IgD-negative memory B cell (primary cell): ENCODE results near the gene FKBP11. TPM values are rescaled to one million over a fixed set of nuclear protein-coding genes. Genes with fewer than 3 reads are reported as not detected.

ENCODE experiments used
- H3K27ac Mint-ChIP-seq, 3 donors: one replicate each; pipeline ENCODE4 v1.8.0; 2020 to 2022; ENCODE audit warnings: mild to moderate bottlenecking in 3 of 3, mixed read lengths in 3 of 3, moderate library complexity in 1 of 3
- H3K27me3 Mint-ChIP-seq: one replicate; pipeline ENCODE4 v1.8.0; 2021; ENCODE audit warnings: mixed read lengths
- H3K36me3 Mint-ChIP-seq: one replicate; pipeline ENCODE4 v1.8.0; 2020; ENCODE audit warnings: mild to moderate bottlenecking, mixed read lengths
- H3K4me1 Mint-ChIP-seq, 3 donors: one replicate each; pipeline ENCODE4 v1.8.0; 2020 to 2022; ENCODE audit warnings: mixed read lengths in 3 of 3, mild to moderate bottlenecking in 1 of 3
- H3K4me3 Mint-ChIP-seq, 4 donors: one replicate each; pipeline ENCODE4 v1.8.0; 2020 to 2022; ENCODE audit warnings: mild to moderate bottlenecking in 4 of 4, mixed read lengths in 4 of 4, moderate library complexity in 3 of 4
- H3K9me3 Mint-ChIP-seq, 3 donors: one replicate each; pipeline ENCODE4 v1.8.0; 2020 to 2021; ENCODE audit warnings: mixed read lengths in 3 of 3, mild to moderate bottlenecking in 1 of 3
- polyA plus RNA-seq: library from polyadenylated mRNA; unstranded; fragments of 300-500 nt; fragmentation: Illumina TruSeq; gene quantifications from one replicate; pipeline ENCODE4 v1.2.3, GENCODE V29; 2021

The FKBP11 gene
- polyA plus RNA-seq, 1 donor from 2014 or later = 88.9 TPM

DNA sequence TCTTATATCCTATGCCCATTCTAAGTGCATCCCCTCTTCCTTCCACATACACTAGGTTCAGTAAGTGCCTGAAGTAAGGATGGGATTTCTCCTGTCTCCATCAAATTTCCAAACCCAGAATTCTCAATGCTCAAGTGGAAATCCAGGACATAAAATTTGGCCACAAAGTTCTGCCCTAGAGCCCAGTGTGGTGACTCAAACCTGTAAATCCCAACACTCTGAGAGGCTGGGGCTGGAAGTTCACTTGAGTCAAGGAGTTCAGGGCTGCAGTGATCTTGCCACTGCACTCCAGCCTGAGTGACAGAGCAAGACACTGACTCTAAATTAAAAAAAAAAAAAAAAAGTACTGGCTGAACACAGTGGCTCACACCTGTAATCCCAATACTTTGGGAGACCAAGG is 36.5 kb upstream of the FKBP11 start:
- Mint-ChIP-seq H3K4me3 (no peak overlapping the region), H3K4me1 (peaks cover 9 to 14% (median 10%) of the 10 kb centered on the region in 3 donors), H3K27me3 (peaks cover 4% of the 10 kb centered on the region), H3K9me3 (no peaks in the 10 kb centered on the region), H3K36me3 (peaks cover 2% of the 10 kb centered on the region), H3K27ac (no peak overlapping the region)

DNA sequence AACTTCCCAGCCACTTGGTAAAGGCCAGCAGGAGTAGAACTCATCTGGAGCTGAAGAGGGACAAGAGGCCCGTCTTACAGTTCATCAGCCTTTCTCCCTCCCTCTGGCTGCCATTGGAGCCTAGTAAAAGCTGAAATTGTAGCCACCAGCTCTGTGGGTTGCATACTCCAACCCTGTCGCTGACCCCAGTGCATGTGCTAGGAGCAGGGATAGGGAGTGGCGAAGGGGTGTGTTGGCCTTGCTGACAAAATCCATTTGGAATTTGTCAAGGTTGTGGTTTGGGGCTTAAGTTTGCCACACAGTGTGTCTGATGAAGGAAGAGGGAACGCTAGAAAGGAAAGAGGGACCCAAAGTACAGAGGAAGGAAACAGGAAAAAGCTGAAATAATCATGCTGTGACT is 36.0 kb upstream of the FKBP11 start:
- Mint-ChIP-seq H3K4me3 (no peak overlapping the region), H3K4me1 (peaks cover 9 to 15% (median 14%) of the 10 kb centered on the region in 3 donors), H3K27ac (peak overlapping the region in 1 of 3 donors; percentile 63), H3K27me3 (peaks cover 4% of the 10 kb centered on the region), H3K9me3 (no peaks in the 10 kb centered on the region), H3K36me3 (peaks cover 2% of the 10 kb centered on the region)

DNA sequence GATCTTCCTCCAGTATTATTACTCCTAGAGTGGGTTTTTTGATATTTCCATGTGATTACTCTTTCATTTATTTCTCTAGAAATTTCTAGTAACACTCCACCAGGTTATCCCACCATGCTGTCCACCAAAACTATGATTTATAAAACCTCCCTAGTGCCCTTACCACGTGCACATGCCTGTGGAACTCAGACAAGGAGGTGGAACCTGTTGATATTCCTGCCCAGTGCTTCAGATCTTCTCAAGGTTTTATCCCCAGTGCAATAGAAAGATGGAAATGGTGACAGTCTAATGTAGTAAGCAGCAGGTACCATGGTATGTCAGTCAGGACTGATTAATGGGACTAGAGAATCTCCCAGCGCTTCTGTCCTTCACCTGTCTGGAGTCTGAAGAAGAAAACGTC is 35.5 kb upstream of the FKBP11 start:
- peaks cover 14 to 20% (median 18%) of the 10 kb centered on the region in 3 donors for H3K4me1 Mint-ChIP-seq
- H3K9me3 Mint-ChIP-seq = no peaks in the 10 kb centered on the region
- H3K4me3 Mint-ChIP-seq = peak overlapping the region in 1 of 4 donors; percentile 60
- peaks cover 4% of the 10 kb centered on the region for H3K27me3 Mint-ChIP-seq
- peaks cover 2% of the 10 kb centered on the region for H3K36me3 Mint-ChIP-seq
- H3K27ac Mint-ChIP-seq = peak overlapping the region in 1 of 3 donors; percentile 63

DNA sequence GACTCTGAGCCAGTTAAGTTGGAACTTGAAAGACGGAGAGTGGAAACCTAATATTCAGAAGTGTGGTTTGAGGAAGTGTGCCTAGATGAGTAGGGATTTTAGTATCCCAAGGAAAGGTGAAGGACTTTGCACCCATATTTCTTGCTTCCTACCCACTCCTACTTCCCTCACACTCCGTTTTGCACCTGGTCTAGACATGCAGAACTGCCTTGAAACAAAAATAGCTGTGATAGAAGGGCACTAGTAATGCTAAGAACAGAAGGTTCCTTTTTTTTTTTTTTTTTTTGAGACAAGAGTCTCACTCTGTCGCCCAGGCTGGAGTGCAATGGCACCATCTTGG is 32.7 kb upstream of the FKBP11 start:
- peaks cover 2% of the 10 kb centered on the region for H3K36me3 Mint-ChIP-seq

DNA sequence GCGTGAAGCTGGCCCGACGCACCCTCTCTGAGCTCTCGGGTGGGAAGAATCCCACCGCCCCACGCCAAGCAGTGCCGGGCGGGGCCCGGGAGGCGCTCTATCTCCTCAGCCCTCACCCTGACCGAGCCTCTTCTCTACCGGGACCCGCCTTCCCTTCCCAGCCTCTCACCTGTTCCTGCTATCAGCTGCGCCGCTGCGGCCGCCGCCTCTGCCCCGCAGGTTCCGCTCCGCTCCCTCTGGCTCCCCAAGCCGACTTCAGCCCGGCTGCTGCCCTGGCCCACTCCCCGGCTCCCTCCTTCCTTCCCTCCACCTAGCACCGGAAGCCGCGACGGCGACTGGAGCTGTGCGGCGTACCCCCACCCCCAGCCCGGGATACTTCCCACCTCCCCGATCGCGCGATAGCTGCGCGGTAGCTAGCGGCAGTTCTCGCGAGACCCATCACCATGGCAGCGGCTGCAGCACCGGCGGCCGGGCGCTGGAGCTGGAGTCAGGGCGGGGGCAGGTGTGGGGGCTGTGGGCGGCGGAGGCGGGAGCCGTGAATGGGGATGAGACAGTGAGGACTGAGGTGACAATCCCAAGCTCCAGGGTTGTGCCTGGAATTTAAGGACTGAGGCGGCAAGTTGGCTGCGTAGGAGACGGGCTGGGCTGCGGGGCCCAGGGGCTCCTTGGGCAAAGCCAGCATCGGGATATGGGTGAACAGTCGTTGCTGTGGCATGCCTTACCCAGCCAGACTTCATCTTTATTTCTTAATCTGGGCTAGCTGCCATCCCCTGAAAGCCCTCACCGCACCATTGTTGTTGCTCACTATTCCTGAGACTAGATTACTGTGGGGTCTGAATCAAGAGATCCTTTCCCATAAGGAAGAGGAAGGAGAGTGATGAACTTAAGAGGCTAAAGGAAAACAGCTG is 32.1 kb upstream of the FKBP11 start, which contains the start of gene ARF3:
Gene ARF3, minus strand, starts transcription at position 347 of the 908 bp plus-strand sequence. CDS start 16,392 bp downstream, outside the sequence.
- Mint-ChIP-seq H3K4me3 (peak within 1 kb of the TSS; percentile 98 to 100 (median 98)), H3K9me3 (no peaks in the 10 kb centered on the region), H3K27me3 (peaks cover 2% of the 10 kb centered on the region), H3K4me1 (peaks cover 30 to 34% (median 30%) of the 10 kb centered on the region in 3 donors), H3K27ac (peak within 1 kb of the TSS; percentile 81 to 93 (median 93)), H3K36me3 (peaks cover 2% of the 10 kb centered on the region)

More for the DNA sequence above, 32.7 kb upstream of the FKBP11 start:
- Mint-ChIP-seq H3K9me3 (no peaks in the 10 kb centered on the region), H3K27me3 (peaks cover 4% of the 10 kb centered on the region), H3K4me3 (peak overlapping the region; percentile 98 to 100 (median 98)), H3K27ac (peak overlapping the region; percentile 81 to 93 (median 93)), H3K4me1 (peaks cover 30 to 33% (median 30%) of the 10 kb centered on the region in 3 donors)

DNA sequence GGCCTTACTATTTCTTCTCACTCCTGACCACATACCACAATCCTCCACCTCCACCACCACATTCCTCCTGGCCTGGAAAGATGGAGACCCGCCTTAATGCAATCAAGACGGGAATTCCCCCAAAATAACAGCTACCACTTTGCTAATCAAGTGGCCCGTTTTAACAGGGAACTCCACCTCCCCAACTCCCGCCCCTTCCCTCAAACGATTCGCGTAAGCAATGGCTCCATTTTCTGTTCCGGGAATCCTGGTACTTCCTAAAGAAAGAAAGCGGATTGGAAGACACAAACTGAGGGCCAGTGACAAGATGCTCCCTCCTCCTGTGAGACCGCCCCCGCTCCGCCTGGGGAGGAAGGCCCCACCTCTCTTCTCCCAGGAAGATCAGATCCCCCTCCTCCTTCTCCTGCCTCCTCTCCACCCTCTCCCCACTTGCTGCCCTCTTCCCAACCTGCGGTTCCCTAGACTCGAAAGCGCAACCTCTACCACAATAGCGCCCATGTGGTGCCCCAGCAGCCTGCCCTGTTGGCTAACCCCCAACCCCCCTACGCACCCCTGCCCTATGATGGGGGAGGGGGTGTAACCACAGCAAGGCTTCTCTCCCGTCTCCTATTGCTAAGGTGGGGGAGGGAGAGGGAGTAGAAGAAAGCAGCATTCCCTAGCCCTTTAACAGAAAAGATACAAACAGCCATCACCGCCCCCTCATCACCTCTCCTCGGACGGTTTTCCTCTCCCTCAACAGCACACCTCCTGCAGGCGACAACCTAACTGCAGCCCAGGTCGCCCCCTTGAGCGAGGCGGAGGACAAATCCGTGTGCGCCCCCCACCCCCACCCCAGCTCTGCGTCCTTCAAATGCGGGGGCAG is 31.2 kb upstream of the FKBP11 start:
- peaks cover 30 to 38% (median 30%) of the 10 kb centered on the region in 3 donors for H3K4me1 Mint-ChIP-seq
- peak overlapping the region; percentile 98 to 100 (median 98) for H3K4me3 Mint-ChIP-seq
- peak overlapping the region; percentile 18 to 93 (median 81) for H3K27ac Mint-ChIP-seq
- peaks cover 2% of the 10 kb centered on the region for H3K27me3 Mint-ChIP-seq
- H3K36me3 Mint-ChIP-seq = peaks cover 2% of the 10 kb centered on the region
- H3K9me3 Mint-ChIP-seq = no peaks in the 10 kb centered on the region

DNA sequence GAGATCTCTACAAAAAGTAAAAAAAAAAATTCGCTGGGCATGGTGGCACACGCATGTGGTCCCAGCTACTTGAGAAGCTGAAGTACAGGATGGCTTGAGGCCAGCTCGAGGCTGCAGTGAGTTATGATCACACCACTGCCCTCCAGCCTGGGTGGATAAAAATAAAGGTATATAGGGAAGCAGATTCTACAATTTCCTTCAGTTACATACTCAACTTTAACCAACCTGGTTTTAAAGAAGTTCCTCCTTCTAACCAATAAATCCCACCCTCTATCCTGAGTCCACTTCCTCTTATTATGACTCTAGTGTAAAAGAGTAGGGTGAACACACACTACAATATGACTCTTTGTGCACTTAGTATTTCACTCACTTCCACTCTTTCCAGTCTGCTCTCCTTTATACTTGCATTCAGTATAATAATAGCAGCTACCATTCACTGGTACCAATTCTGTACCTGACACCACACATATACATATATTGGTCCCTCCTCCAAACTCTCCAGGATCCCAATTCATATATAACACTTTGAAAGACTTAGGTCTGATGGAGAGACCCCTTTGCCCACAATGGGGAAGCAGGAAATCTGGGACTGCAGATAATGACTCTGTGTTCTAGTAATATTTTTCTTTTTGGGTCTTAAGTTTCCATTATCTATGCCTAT is 29.7 kb upstream of the FKBP11 start:
- Mint-ChIP-seq H3K4me1 (peaks cover 30 to 40% (median 32%) of the 10 kb centered on the region in 3 donors), H3K27me3 (no peaks in the 10 kb centered on the region), H3K4me3 (peak overlapping the region; percentile 42 to 98 (median 64)), H3K9me3 (no peaks in the 10 kb centered on the region), H3K27ac (peak overlapping the region in 1 of 3 donors; percentile 23), H3K36me3 (peaks cover 2% of the 10 kb centered on the region)

DNA sequence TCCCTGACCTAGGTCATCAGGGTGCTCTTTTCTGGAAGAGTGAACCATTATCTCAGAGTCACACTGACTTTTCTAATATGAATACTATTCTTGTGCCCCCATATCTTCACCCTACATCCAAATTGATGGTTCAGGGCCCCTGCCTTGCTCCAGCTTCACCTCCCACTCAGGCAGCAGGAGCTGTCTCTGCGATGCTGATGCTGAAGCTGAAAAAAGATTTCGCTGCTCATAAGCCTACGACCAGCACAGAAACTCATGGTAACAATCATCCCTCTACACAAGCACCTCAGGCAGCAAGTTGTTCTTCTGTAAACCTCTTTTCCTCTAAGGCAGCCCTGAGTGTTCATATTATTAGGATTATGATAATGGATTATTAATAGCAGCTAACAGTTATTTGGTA is 28.8 kb upstream of the FKBP11 start:
- H3K9me3 Mint-ChIP-seq = no peaks in the 10 kb centered on the region
- no peak overlapping the region for H3K27ac Mint-ChIP-seq
- peaks cover 2% of the 10 kb centered on the region for H3K36me3 Mint-ChIP-seq
- H3K27me3 Mint-ChIP-seq = no peaks in the 10 kb centered on the region
- H3K4me3 Mint-ChIP-seq = peak overlapping the region in 1 of 4 donors; percentile 2
- peaks cover 30 to 40% (median 32%) of the 10 kb centered on the region in 3 donors for H3K4me1 Mint-ChIP-seq

DNA sequence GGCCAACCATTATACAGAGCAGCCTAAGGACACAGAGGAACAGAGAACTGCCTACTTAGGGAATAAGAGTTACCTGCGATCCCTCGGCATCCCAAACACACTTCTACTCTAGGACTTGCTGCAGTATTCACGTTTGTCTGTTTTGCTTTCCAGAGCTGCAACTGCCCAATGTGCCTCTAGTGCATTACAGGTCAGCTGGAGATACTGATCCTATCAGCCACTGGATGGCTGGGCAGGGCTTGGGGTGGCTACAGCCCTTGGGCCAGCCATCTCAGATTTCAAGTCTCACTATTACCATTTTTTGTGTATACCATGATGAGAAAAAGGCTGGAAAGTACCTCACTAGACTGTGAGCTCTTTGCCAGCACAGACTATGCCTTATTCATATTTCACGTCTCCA is 27.4 kb upstream of the FKBP11 start:
- Mint-ChIP-seq H3K27ac (no peak overlapping the region), H3K4me3 (peak overlapping the region in 1 of 4 donors; percentile 33), H3K4me1 (peaks cover 30 to 39% (median 30%) of the 10 kb centered on the region in 3 donors), H3K9me3 (no peaks in the 10 kb centered on the region), H3K27me3 (no peaks in the 10 kb centered on the region), H3K36me3 (peaks cover 2% of the 10 kb centered on the region)

DNA sequence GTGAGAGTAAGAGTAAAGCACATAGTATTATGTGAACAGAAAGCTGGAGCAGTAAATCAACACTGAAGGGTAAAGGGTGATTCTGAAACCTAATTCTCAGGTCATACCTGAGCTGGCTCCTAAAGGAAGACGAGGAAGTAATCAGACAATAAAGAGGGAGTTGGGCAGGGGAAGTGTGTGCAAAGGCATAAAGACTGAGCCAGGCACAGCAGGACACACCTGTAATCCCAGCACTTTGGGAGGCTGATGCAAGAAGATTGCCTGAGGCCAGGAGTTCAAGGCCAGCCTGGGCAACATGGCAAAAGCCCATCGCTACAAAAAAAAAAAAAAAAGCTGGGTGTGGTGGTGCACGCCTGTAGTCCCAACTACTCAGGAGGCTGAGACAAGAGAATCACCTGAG is 22.4 kb upstream of the FKBP11 start:
- Mint-ChIP-seq H3K9me3 (no peaks in the 10 kb centered on the region), H3K4me3 (no peak overlapping the region), H3K36me3 (peaks cover 1% of the 10 kb centered on the region), H3K27ac (peak overlapping the region in 1 of 3 donors; percentile 43), H3K27me3 (no peaks in the 10 kb centered on the region), H3K4me1 (peaks cover 5 to 18% (median 9%) of the 10 kb centered on the region in 3 donors)

DNA sequence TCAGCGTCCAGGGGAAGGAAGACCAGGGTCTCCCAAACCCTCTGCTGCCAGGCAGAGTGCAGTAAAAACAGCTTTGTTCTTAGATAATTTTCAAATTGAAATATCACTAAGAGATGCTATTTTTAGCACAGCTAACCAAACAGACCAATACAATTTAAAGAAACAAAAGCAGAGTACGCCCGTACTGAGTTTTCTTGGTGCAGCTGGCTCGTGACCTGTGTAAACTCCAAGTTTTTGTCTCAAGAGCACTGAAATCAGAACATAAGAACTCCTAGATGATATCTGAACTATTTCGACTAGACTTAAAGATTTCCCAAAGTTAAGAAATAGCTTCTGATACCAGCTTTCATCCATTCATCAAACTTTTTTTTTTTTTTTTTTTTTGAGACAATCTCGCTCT is 21.7 kb upstream of the FKBP11 start:
- H3K9me3 Mint-ChIP-seq = no peaks in the 10 kb centered on the region
- no peaks in the 10 kb centered on the region for H3K27me3 Mint-ChIP-seq
- peaks cover 7 to 17% (median 9%) of the 10 kb centered on the region in 3 donors for H3K4me1 Mint-ChIP-seq
- H3K27ac Mint-ChIP-seq = no peak overlapping the region
- H3K36me3 Mint-ChIP-seq = peaks cover 1% of the 10 kb centered on the region
- no peak overlapping the region for H3K4me3 Mint-ChIP-seq

DNA sequence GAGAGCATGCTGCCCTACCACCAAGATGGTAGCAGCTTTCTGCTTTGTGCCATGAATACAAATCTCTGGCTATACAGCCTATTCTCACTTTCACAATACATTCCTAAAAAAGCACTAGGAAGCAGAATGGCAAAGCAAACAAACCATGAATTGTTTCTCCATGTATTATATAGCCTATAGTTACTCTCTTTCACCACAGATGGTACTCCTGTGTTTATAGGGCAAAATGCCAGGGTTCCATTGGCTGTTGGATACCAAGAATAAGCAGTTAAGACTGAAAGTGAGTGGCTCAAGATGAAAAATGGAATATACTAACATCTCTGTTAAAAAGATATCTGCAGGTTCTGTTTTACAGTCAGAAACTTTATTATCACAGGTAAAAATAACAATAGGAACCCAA is 20.9 kb upstream of the FKBP11 start:
- Mint-ChIP-seq H3K4me3 (no peak overlapping the region), H3K27me3 (no peaks in the 10 kb centered on the region), H3K4me1 (peaks cover 7 to 15% (median 9%) of the 10 kb centered on the region in 3 donors), H3K36me3 (peaks cover 1% of the 10 kb centered on the region), H3K9me3 (no peaks in the 10 kb centered on the region), H3K27ac (no peak overlapping the region)

DNA sequence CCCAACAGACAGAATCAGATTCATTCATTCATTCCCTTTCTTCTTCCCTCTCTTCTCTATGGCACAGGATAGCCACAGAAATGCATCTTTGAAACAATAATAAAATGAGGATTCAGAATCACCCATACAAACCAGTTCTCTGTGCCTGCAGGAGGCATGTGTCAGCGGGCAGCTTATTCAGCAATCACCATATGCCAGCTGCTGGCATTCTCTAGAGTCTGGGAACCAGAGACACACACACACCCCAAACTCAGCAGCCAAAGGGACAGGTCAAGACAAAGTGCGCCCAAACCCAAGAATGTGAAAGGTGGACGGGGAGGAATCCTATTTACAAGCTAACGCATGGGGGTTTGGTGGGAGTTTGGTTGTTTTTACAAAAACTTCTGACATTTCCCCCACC is 17.9 kb upstream of the FKBP11 start:
- no peaks in the 10 kb centered on the region for H3K9me3 Mint-ChIP-seq
- H3K36me3 Mint-ChIP-seq = peaks cover 1% of the 10 kb centered on the region
- H3K27ac Mint-ChIP-seq = no peak overlapping the region
- H3K27me3 Mint-ChIP-seq = no peaks in the 10 kb centered on the region
- H3K4me3 Mint-ChIP-seq = no peak overlapping the region
- peaks cover 19 to 31% (median 20%) of the 10 kb centered on the region in 3 donors for H3K4me1 Mint-ChIP-seq

DNA sequence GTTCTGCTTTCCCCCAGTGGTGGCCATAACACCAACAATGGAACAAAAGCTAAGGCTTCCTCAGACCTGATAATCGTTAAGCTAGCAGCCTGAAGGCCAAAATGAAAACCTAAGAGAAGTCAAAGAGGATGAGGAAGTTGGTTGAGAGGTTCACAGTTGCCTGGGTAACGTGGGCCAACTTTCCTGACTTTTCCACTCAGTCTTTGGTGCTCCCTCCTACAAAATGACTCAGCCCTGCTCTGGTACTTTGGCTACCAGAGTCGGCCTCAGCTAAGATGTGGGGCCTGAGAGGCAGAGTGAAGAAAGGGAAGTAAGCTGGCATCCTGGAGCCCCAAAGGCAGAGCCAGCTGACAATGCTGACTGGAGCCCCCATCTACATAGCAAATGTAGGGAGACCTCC is 14.9 kb upstream of the FKBP11 start:
- Mint-ChIP-seq H3K4me1 (peaks cover 21 to 30% (median 21%) of the 10 kb centered on the region in 3 donors), H3K36me3 (peaks cover 2% of the 10 kb centered on the region), H3K4me3 (peak overlapping the region in 2 of 4 donors; percentile 70 to 80), H3K27ac (peak overlapping the region; percentile 64 to 80 (median 69)), H3K9me3 (no peaks in the 10 kb centered on the region), H3K27me3 (no peaks in the 10 kb centered on the region)
